Mucosa of stomach (tissue), 1 donor: ENCODE data around the gene GDF11.

Experiments
- H3K27me3 ChIP-seq: one replicate; pipeline ENCODE4 v1.7.0; 2013; ENCODE audit warnings: mild to moderate bottlenecking, low read length; ENCODE audit not compliant: control insufficient read depth, insufficient read depth
- H3K36me3 ChIP-seq: one replicate; pipeline ENCODE4 v1.7.0; 2013; ENCODE audit warnings: low read length; ENCODE audit not compliant: control insufficient read depth, insufficient read depth
- H3K4me1 ChIP-seq: one replicate; pipeline ENCODE4 v1.7.0; 2013; ENCODE audit warnings: mild to moderate bottlenecking, low read length; ENCODE audit not compliant: control insufficient read depth, insufficient read depth
- H3K4me3 ChIP-seq: one replicate; pipeline ENCODE4 v1.7.0; 2013; ENCODE audit warnings: low read length
- H3K9ac ChIP-seq: one replicate; pipeline ENCODE4 v1.7.0; 2013; ENCODE audit warnings: mild to moderate bottlenecking, low read length, moderate library complexity
- H3K9me3 ChIP-seq: one replicate; pipeline ENCODE4 v1.7.0; 2013; ENCODE audit warnings: mild to moderate bottlenecking, low read length, moderate library complexity; ENCODE audit not compliant: control insufficient read depth
- donor health status: Pancreatic carcinoma.

GDF11 gene

DNA sequence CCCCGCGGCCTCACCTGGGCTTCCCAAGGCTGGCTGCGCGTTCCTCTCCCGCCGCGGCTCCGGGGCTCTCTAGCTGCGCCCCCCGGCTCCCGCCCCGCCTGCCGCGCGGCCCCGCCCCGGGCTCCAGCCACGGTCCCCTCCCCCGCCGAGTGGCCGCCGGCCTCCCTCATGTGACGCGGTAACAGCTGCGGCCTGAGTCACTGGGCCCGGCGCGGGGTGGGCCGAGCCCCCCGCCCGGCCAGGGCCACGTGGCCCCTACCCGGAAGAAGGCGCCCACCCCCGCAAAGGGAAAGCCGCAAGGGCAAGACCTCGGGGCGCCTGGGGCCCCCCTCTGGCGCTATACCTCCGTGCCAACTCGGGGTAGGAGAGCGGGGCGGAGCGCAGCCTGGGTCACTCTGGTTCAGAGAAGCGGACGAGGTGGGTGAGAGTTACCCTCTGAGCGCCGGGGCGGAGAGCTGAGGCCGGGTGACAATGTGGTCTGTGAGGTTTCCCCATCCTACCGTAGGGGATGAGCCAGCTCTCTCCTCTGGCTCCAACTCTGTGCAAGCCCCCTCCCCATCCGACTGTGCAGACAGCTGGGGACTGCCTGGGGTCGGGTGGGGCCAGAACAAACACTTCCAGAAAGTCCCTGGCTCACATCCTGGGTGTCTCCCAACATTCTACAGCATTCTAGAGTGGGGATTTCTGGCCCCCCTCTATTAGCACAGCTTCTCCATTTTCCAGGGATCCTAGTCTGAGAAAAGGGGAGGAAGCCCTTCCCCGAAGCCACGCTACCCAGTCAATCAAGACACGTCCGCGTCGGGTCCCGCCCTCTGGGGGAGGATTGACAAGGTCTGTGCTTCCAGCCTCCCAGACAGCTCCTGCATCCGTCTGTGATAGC lies 13.7 kb upstream of the GDF11 start, which contains the start of gene CD63:
CD63 (minus strand) TSS at position 71 of the 880 bp plus-strand sequence. CDS start 668 bp downstream, outside the sequence.
- Histone ChIP-seq H3K9ac (peak within 1 kb of the TSS; percentile 97), H3K27me3 (no peaks in the 10 kb centered on the region), H3K9me3 (no peaks in the 10 kb centered on the region), H3K36me3 (peaks cover 28% of the 10 kb centered on the region), H3K4me1 (peaks cover 53% of the 10 kb centered on the region), H3K4me3 (peak within 1 kb of the TSS; percentile 99)

GRCh38 chr12:55729819-55730818 lies 12.8 kb upstream of the GDF11 start:
- H3K4me3 ChIP-seq, result peak overlapping the region; percentile 99
- peaks cover 44% of the 10 kb centered on the region for H3K4me1 ChIP-seq

GRCh38 chr12:55732288-55732687 lies 10.6 kb upstream of the GDF11 start:
- H3K9me3 ChIP-seq, result no peaks in the 10 kb centered on the region

More at GRCh38 chr12:55729819-55730818, 12.8 kb upstream of the GDF11 start:
- no peaks in the 10 kb centered on the region for H3K9me3 ChIP-seq
- H3K9ac ChIP-seq, result peak overlapping the region; percentile 97
- H3K27me3 ChIP-seq, result no peaks in the 10 kb centered on the region
- peaks cover 19% of the 10 kb centered on the region for H3K36me3 ChIP-seq

GRCh38 chr12:55733021-55733555 lies 9.8 kb upstream of the GDF11 start:
- no peak overlapping the region for H3K9ac ChIP-seq
- no peaks in the 10 kb centered on the region for H3K9me3 ChIP-seq
- no peaks in the 10 kb centered on the region for H3K27me3 ChIP-seq
- H3K4me3 ChIP-seq, result no peak overlapping the region
- H3K4me1 ChIP-seq, result peaks cover 26% of the 10 kb centered on the region
- H3K36me3 ChIP-seq, result no peaks in the 10 kb centered on the region

More at GRCh38 chr12:55732288-55732687, 10.6 kb upstream of the GDF11 start:
- Histone ChIP-seq H3K4me1 (peaks cover 26% of the 10 kb centered on the region), H3K9ac (no peak overlapping the region), H3K36me3 (no peaks in the 10 kb centered on the region), H3K27me3 (no peaks in the 10 kb centered on the region), H3K4me3 (no peak overlapping the region)

DNA sequence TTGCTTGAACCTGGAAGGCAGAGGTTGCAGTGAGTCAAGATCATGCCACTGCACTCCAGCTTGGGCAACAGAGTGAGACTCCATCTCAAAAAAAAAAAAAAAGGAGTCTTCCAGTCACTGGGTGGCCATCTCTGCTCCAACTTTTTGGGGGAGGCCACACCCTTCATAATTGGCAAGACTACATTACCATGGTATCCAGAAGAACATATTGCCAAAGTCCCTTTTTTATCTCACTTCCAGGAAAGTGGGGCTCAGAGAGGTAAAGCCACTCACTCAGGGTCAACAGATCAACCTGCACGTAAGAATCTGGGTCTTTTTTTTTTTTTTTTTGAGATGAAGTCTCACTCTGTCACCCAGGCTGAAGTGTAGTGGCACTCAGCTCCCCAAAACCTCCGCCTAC lies 9.1 kb upstream of the GDF11 start:
- Histone ChIP-seq H3K9ac (no peak overlapping the region), H3K27me3 (no peaks in the 10 kb centered on the region), H3K9me3 (no peaks in the 10 kb centered on the region), H3K4me1 (peaks cover 29% of the 10 kb centered on the region), H3K4me3 (no peak overlapping the region), H3K36me3 (no peaks in the 10 kb centered on the region)

DNA sequence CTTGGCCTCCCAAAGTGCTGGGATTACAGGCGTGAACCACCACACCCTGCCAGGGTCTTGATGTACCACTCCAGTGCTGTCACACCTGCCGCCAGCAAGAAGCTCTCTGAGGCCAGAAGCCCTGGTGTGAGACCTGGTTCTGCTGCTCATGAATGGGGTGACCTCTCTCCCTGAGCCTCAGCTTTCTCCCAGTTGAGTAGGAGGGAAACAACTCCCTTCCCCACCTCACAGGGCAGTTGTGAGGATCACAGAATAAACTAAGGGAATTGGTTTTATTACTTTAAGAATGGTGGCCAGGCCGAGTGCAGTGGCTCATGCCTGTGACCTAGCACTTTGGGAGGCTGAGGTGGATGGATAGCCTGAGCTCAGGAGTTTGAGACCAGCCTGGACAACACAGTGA lies 8.3 kb upstream of the GDF11 start:
- Histone ChIP-seq H3K9me3 (no peaks in the 10 kb centered on the region), H3K4me3 (no peak overlapping the region), H3K4me1 (peaks cover 24% of the 10 kb centered on the region), H3K27me3 (no peaks in the 10 kb centered on the region), H3K36me3 (no peaks in the 10 kb centered on the region), H3K9ac (no peak overlapping the region)

GRCh38 chr12:55736076-55736475 lies 6.8 kb upstream of the GDF11 start:
- Histone ChIP-seq H3K9ac (no peak overlapping the region), H3K9me3 (no peaks in the 10 kb centered on the region), H3K27me3 (no peaks in the 10 kb centered on the region), H3K4me3 (no peak overlapping the region), H3K4me1 (peaks cover 14% of the 10 kb centered on the region), H3K36me3 (no peaks in the 10 kb centered on the region)

DNA sequence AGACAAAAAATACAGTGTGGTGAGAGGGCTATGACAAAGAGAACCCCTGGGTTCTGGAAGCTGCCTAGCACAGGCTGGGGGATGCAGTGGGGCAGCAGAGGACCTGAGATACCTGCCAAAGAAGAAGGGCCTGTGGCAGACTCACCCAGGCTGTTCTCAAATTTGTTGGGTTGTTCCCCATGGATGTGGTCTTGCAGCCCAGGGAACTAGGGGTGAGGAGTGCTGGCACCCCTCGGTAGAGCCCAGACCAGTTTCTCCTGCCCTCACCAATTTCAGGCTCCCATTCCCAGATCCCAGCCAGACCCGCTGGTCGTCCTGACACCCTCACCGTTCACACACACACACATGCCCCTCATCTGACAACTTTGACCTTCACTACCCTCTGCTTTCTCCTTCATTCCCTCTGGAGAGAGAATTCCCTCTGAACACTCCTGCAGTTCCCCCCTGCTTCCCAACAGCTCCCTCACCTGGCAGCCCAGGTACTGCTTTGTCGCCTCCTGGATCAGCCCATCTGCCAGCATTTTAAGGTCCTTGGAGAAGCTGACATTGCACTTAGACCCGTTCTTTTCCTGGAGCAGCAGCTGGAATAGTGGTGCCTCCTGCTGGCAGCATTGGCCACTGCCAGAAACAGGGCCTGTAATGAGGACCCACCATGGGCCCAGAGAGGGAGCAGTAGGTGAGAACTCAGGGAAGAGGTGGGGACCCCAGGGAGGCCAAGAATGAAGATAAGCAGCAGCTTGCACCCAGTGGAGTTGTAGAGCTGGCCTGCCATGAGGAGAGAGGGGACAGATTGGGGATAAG lies 5.9 kb upstream of the GDF11 start:
- Histone ChIP-seq H3K9me3 (no peaks in the 10 kb centered on the region), H3K27me3 (peaks cover 4% of the 10 kb centered on the region), H3K9ac (no peak overlapping the region), H3K36me3 (no peaks in the 10 kb centered on the region), H3K4me1 (peaks cover 14% of the 10 kb centered on the region), H3K4me3 (no peak overlapping the region)

DNA sequence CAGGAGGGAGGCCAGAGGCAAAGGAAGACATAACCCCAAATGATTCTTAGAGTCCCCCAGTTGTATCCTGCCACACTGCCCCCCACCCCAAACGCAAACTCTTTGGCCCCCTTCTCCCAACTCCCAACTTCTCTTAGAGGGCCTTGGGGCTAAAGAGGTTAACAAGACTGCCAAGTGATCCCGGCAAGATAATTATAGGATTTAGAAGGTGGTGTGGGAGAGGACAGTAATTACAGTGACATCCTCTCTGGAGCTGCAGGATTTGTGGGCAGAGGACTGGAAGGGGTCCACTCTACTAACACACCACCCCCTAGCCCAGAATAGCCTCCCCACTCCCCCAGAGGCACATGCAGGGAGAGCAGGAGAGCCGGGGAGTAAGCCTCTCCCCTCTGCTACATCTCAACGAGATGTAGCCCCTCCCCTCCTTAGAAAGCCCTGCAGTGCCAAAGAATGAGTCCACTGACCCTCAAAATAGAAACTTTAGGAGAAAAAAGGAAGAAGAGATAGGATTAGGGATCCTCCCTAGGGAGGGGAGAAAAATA lies 5.3 kb upstream of the GDF11 start:
- Histone ChIP-seq H3K36me3 (no peaks in the 10 kb centered on the region), H3K4me1 (peaks cover 16% of the 10 kb centered on the region), H3K27me3 (peaks cover 9% of the 10 kb centered on the region), H3K4me3 (no peak overlapping the region), H3K9ac (peak overlapping the region; percentile 48), H3K9me3 (no peaks in the 10 kb centered on the region)

DNA sequence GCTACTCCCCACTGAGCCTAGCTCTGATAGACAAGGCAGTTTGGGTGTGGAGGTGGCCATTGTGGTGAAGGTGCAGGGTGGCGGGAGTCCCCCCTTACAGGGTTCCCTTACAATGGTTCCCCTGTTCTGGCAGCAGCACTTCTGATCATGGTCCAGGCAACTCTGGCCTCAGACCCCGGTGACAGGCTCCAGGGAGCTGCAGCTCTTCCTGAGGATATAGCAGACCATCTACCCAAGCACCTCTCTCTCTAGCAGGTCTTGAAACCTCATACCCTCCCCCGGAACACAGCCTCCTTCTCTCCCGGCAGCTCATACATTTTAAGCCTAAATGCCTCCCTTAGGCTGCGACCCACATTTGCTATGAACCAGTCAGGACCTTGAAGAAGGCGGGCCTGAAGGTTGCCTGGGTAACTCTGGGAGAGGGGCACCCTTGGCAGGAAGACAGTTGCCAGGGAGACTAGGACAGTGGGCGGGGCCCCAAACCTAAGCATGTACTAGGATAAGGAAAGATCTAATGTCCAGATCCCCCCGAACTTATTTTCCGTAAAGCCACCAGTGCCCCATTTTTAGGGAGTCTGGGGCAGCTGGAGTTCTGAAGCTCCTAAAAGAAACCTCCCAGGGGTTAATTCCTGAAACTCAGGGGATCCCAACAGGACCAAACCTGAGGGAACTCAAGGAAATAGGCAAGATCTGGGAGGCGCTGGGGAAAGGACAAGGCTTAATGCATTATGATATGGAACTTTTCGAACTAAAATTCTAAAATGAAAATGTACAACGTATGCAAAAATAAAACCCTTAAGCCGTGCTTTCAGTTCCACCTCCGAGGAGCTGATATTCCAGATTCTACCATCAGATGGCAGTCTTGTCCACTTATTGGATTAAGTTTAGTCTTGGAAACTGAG lies 4.5 kb upstream of the GDF11 start:
- Histone ChIP-seq H3K36me3 (no peaks in the 10 kb centered on the region), H3K9me3 (no peaks in the 10 kb centered on the region), H3K9ac (peak overlapping the region; percentile 48), H3K4me3 (peak overlapping the region; percentile 10), H3K27me3 (peaks cover 11% of the 10 kb centered on the region), H3K4me1 (peaks cover 17% of the 10 kb centered on the region)
